Panc1 (cell line): ENCODE measurements around the gene POU2AF2. TPM values are rescaled to one million over a fixed set of nuclear protein-coding genes. Genes with fewer than 3 reads are reported as not detected.

Experiments used
- ATAC-seq: fragments of 200-7000 bp; cut with Tn5 transposase; 2 replicates; pipeline ENCODE4 v1.9.1; 2020; ENCODE audit warnings: mild to moderate bottlenecking, moderate library complexity
- BruUV-seq: library from RNA; stranded (reverse); fragments of 400-500 nt; replicated peaks from 2 replicates; lab custom pipeline; 2021; lab: Mats Ljungman, UMichigan
- CTCF ChIA-PET: fragments of 300-600 bp; sonication (Branson Sonifier 250); formaldehyde crosslinking; loops from one replicate; lab custom pipeline; 2022; ENCODE audit warnings: antibody characterized with exemption; lab: Charles Lee
- POLR2A ChIA-PET: fragments of 300-600 bp; sonication (Branson Sonifier 250); formaldehyde crosslinking; loops from one replicate; lab custom pipeline; 2022; ENCODE audit warnings: antibody characterized with exemption; lab: Charles Lee
- DNase-seq: peaks from one replicate; pipeline ENCODE4 v3.0.0-alpha.2; 2010; ENCODE audit warnings: low read depth, low spot score
- H3K27ac ChIP-seq: 2 replicates; pipeline ENCODE4 v1.5.1; 2011; ENCODE audit warnings: mild to moderate bottlenecking, low read length, inconsistent platforms
- H3K27me3 ChIP-seq: fragments of 200-500 bp; sonication (Bioruptor generic); 2 replicates; pipeline ENCODE4 v1.6.0; 2014; ENCODE audit warnings: low read length, inconsistent platforms; ENCODE audit not compliant: control insufficient read depth, insufficient read depth
- H3K36me3 ChIP-seq: fragments of 200-500 bp; sonication (Bioruptor generic); 2 replicates; pipeline ENCODE4 v1.5.1; 2014; ENCODE audit warnings: inconsistent platforms, mild to moderate bottlenecking, low read length, moderate library complexity; ENCODE audit not compliant: control insufficient read depth, insufficient read depth
- H3K4me1 ChIP-seq: 2 replicates; pipeline ENCODE4 v1.5.1; 2011; ENCODE audit warnings: inconsistent platforms, mild to moderate bottlenecking, low read length, moderate library complexity; ENCODE audit not compliant: control insufficient read depth, insufficient read depth
- H3K4me3 ChIP-seq, 2 experiments: 2 replicates each; pipeline ENCODE4 v1.5.1; 2011 to 2012; ENCODE audit warnings: low read depth in 2 of 2, low read length in 2 of 2, mild to moderate bottlenecking in 2 of 2, inconsistent platforms in 1 of 2, moderate library complexity in 1 of 2
- H3K9me3 ChIP-seq: fragments of 200-500 bp; sonication (Bioruptor generic); 2 replicates; pipeline ENCODE4 v1.5.1; 2014; ENCODE audit warnings: low read depth, mild to moderate bottlenecking, inconsistent platforms, low read length, moderate library complexity; ENCODE audit not compliant: control insufficient read depth, insufficient read depth
- CTCF ChIP-seq: fragments of 450-650 bp; IDR thresholded peaks from 2 replicates; pipeline ENCODE4 v1.5.1; 2017; ENCODE audit warnings: mild to moderate bottlenecking
- POLR2AphosphoS5 ChIP-seq: IDR thresholded peaks from 2 replicates; pipeline ENCODE4 v1.6.1; 2012; ENCODE audit warnings: mild to moderate bottlenecking, low read depth, low read length, moderate library complexity
- REST ChIP-seq, 2 experiments: IDR thresholded peaks; 2 replicates each; pipeline ENCODE4 v1.6.1; 2011 to 2012; ENCODE audit warnings: low read depth in 2 of 2, control low read depth in 1 of 2, low read length in 1 of 2, mild to moderate bottlenecking in 1 of 2, moderate library complexity in 1 of 2; ENCODE audit not compliant: insufficient read depth in 1 of 2
- SIN3A ChIP-seq: IDR thresholded peaks from 2 replicates; pipeline ENCODE4 v1.6.1; 2012; ENCODE audit warnings: low read depth, mild to moderate bottlenecking, low read length, moderate library complexity, borderline replicate concordance; ENCODE audit not compliant: insufficient read depth
- TCF7L2 ChIP-seq: IDR thresholded peaks from 2 replicates; pipeline ENCODE4 v1.6.1; 2011; ENCODE audit warnings: mild to moderate bottlenecking, low read depth, low read length, inconsistent platforms
- in situ Hi-C: cut with HindIII; loops from 2 replicates; pipeline ENCODE4 v1.10.0; 2016; ENCODE audit warnings: low sequenced_read_pairs, low pct_unique_long_range_greater_than_20kb
- intact Hi-C: fragments of 100-400 bp; cut with micrococcal nuclease; formaldehyde crosslinking; loops from one replicate; pipeline ENCODE4 v1.10.0; 2022; ENCODE audit not compliant: unreplicated experiment
- total RNA-seq: library from RNA; stranded (reverse); gene quantifications from one replicate; pipeline ENCODE4 v1.2.1, GENCODE V29; 2021; ENCODE audit not compliant: unreplicated experiment

POU2AF2 gene
- total RNA-seq, 1 experiment from 2014 or later = not detected

- ChIA-PET CTCF (no interaction called here), POLR2A (no interaction called here)
- DNase-seq (no peak), ATAC-seq (no peak)
- intact Hi-C loops = no loop called here
- TF ChIP-seq REST (IDR thresholded peaks at IDR 0.05; ENCODE audit: insufficient read depth in 1 of 2, low read depth in 2 of 2, low read length in 1 of 2) (no peak), SIN3A (no peak), CTCF (no peak), POLR2AphosphoS5 (no peak), TCF7L2 (no peak)
- in situ Hi-C loops = no loop called here
- Histone ChIP-seq H3K27ac (no peak overlapping the region), H3K36me3 (no peaks in the 10 kb centered on the region), H3K9me3 (no peaks in the 10 kb centered on the region), H3K4me3 (no peak overlapping the region), H3K4me1 (no peaks in the 10 kb centered on the region), H3K27me3 (peaks cover 28% of the 10 kb centered on the region)
- no TSS peak for BruUV-seq
Observed at GRCh38 chr11:111253630-111254029, 8.1 kb downstream of the POU2AF2 start.

GRCh38 chr11:111258046-111258445, 12.5 kb downstream of the POU2AF2 start:
- ChIA-PET POLR2A (no interaction called here), CTCF (no interaction called here)

More at GRCh38 chr11:111258046-111258445, 12.5 kb downstream of the POU2AF2 start:
- Histone ChIP-seq H3K4me1 (no peaks in the 10 kb centered on the region), H3K9me3 (no peaks in the 10 kb centered on the region), H3K27ac (no peak overlapping the region), H3K27me3 (peaks cover 39% of the 10 kb centered on the region), H3K36me3 (no peaks in the 10 kb centered on the region), H3K4me3 (no peak overlapping the region)
- DNase-seq = no peak
- no peak for ATAC-seq
- BruUV-seq = no TSS peak
- intact Hi-C loops (no loop called here), in situ Hi-C loops (no loop called here)
- TF ChIP-seq TCF7L2 = no peak
- TF ChIP-seq REST (IDR thresholded peaks at IDR 0.05; ENCODE audit: insufficient read depth in 1 of 2, low read depth in 2 of 2, low read length in 1 of 2) = no peak
- no peak for TF ChIP-seq CTCF
- TF ChIP-seq SIN3A = no peak
- TF ChIP-seq POLR2AphosphoS5 = no peak
